ENCODE results near the gene E2F7.
A peak's percentile ranks its signal among the peaks of the same experiment; 100 is the strongest.
"Not testable (repeated sequence)": the region's sequence is repeated elsewhere in the genome, so short reads cannot be mapped to it uniquely, and the experiment has no call there.

The E2F7 gene, protein sequence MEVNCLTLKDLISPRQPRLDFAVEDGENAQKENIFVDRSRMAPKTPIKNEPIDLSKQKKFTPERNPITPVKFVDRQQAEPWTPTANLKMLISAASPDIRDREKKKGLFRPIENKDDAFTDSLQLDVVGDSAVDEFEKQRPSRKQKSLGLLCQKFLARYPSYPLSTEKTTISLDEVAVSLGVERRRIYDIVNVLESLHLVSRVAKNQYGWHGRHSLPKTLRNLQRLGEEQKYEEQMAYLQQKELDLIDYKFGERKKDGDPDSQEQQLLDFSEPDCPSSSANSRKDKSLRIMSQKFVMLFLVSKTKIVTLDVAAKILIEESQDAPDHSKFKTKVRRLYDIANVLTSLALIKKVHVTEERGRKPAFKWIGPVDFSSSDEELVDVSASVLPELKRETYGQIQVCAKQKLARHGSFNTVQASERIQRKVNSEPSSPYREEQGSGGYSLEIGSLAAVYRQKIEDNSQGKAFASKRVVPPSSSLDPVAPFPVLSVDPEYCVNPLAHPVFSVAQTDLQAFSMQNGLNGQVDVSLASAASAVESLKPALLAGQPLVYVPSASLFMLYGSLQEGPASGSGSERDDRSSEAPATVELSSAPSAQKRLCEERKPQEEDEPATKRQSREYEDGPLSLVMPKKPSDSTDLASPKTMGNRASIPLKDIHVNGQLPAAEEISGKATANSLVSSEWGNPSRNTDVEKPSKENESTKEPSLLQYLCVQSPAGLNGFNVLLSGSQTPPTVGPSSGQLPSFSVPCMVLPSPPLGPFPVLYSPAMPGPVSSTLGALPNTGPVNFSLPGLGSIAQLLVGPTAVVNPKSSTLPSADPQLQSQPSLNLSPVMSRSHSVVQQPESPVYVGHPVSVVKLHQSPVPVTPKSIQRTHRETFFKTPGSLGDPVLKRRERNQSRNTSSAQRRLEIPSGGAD

DNA sequence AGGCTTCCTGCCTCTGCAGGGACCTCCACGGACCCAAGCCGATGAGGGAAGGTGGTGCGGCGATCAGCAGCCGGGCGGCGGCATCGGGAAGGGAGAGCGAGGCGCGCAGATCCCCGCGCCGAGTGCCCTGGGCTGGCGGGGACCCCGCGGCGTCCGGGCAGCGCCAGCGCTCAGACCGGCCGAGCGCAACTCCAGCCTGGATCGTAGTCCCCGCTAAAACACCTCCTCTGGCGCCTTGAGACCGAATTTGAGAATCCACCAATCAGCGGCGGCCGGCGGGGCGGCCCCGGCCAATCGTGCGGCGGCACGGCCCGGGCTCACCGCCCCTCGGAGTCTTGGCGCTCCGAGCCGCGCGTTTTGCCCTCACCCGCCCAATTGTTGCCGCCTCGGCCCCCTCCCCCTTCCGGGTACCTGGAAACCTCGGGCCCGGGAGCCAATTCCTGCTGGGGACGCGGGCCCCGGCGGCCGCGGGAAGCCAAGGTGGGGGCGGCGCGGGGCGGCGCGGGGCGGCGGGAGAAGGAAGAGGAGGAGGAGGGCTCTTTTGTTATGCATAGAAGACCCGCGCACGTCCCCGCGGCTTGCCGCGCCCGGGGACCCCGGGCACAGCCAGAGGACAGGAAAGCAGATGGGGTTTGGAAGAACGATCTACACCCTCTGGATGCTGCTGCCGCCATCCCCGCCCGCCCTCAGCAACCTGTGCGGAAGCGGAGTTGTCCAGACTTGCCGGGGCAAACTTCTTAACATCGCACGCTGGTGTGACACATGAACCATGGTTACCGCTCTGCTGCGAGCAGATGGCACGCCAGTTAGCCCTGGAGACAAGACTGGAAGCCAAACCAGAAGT lies at the start of gene E2F7:
Gene E2F7 (minus strand): TSS at position 209 of the 844 bp plus-strand sequence. CDS start 934 bp downstream, outside the sequence.
- peak; percentile 79 for DNase-seq (ENCODE audit: low read depth, low spot score)

DNA sequence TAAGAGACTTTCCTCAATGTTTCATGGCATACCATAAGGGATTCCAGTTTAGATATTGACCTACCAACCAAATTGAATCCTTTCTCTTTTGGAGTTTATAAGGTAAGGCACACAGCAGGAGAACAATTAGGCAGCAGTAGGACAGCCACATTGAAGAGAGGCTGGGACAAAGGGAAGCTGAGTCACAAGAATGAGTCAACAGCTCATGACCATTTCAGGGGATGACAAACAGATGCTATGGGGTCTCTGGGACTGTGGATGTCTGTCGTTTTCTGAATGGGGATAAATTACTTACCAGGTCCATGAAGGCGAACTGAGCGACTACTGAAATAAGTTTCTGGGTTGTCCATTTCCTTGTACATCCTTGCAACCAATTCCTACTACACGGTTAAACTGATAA lies 48.6 kb upstream of the E2F7 start:
- DNase-seq (ENCODE audit: low read depth, low spot score) = no peak

DNA sequence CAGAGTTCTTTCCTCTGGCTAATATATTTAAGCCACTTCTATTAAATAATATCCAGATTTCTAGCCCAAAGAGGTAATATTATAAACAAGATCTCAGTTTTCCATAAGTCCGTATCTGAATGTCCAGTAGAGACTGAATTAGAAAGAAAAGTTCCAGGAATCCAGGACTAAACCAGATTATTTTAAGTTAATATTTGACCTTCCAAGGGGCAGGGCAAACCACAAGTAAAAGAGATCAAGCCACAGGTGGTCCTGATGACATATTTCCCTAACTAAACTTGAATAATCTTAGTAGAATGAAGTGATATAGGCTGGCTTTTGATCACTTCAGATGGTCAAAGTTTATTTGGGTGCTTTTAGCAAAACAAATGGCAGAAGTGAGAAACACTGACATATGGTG lies 43.3 kb upstream of the E2F7 start:
- no peak for DNase-seq (ENCODE audit: low read depth, low spot score)

DNA sequence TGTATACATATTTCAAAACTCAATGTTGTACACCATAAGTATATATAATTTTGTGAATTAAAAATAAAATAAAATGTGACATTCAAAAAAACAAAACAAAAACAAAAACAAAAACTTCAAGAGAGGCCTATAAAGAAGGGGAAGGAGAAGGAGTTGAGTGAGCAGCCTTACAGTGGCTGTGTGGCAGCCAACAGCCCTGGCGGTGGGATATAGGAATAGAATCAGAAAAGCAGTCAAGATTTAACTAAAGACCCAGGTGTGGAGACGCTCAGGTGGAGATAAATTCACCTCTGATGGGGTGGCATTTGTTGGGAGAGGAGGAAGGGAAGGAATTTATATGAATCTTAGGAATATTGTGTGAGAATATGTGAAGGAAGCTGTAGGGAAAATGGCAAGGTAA lies 41.8 kb upstream of the E2F7 start:
- no peak for DNase-seq (ENCODE audit: low read depth, low spot score)

DNA sequence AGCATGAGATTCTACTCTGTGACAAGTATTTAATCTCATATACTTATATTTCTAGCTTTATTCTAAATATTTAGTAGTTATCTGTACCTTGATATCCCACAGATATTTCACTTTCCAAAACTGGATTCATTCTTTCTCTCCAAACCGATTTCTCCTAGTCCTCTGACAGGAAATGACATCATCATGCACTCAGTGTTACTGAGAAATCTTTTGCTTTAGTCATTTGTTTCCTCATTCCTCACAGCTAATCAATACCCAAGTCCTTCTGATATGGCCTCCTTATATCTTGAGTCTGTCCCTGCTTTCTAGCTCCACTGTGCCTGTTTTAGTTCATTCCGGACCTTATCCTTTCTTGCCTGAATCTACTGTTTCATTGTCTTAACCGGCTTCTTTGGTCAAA lies 39.4 kb upstream of the E2F7 start:
- no peak for DNase-seq (ENCODE audit: low read depth, low spot score)

DNA sequence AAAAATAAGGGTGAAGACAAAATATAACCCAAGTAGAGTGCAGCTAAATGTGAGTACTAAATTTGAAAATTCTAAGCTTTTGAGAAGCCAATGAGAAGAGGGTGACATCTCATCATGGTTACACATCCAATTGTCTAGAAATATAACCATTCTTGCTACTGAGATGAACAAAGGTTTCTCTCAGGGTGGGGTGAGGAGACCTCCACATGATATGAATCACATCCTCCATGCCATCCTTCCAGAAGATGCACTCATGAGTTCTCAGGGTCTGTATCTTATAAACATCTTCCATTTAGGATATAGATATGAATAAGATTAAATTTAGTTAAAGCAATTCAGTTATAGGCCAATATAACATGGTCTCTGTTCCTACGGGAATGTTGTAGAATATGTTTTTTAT lies 38.9 kb upstream of the E2F7 start:
- no peak for DNase-seq (ENCODE audit: low read depth, low spot score)

DNA sequence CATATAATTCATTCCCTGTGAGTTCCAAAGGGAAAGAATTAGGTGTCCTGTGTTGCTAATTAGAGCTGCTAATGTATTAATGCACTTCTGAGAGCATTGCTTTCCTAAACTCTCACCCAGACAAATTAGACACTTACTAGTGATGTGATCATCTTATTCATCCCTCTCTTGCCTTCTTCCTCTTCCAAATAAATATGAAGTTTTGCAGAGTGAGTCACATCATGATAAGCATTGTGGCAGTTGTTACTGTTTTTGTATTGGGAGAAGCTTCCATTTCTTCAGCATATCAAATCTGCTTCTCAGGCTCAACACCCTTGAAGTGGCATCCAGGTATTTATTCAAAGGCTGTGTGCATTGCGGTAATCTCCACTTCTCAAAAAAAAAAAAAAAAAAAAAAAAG lies 37.3 kb upstream of the E2F7 start:
- DNase-seq (ENCODE audit: low read depth, low spot score) = no peak

DNA sequence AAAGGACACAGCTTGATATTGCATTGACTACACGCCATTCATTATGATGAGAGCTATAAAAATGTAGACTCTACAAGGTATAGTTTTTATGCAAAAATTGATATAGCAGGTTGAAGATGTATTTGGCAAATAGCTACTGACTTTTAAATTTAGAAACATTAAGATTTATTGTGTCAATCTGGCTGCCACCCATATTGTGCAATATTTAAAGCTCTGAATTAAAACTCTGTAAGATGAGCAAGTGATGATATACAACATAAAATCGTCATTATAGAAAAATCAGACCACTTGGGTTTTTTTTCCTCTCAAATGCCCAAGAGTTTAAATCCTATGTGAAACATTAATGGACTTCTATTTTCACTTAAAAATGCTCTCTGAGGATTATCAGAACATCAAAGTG lies 36.8 kb upstream of the E2F7 start:
- no peak for DNase-seq (ENCODE audit: low read depth, low spot score)

DNA sequence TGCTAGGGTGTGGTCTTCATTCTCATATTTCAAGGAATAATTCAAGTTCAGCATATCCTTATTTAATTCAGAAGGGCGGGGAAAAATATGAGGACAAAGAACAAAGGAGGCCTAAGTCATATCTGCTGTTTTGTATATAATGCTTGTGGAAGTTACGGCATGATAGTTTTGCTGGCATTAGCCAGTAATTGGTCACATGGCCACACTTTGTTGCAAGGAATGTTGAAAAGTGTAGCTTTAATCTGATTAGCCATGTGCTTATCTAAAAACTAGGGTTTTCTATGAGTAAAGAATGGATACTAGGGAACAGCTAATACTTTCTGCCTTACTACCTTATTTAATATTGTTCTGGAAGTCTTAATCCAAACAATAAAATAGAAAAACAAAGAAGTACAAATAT lies 34.4 kb upstream of the E2F7 start:
- DNase-seq (ENCODE audit: low read depth, low spot score) = no peak

DNA sequence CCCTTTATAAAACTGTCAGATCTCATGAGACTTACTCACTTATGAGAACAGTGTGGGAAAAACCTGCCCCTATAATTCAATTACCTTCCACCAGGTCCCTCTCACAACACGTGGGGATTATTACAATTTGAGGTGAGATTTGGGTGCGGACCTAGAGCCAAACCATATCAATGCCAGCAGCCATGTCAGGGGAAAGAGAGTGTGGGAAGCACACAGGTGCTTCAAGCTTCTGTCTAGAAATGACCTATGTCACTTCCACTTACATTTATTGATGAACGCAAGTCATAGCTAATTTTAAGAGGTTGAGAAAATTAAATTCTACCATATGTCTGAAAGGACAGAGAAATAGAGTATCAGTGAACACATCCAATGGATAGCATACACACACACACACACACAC lies 32.5 kb upstream of the E2F7 start:
- DNase-seq (ENCODE audit: low read depth, low spot score) = no peak

DNA sequence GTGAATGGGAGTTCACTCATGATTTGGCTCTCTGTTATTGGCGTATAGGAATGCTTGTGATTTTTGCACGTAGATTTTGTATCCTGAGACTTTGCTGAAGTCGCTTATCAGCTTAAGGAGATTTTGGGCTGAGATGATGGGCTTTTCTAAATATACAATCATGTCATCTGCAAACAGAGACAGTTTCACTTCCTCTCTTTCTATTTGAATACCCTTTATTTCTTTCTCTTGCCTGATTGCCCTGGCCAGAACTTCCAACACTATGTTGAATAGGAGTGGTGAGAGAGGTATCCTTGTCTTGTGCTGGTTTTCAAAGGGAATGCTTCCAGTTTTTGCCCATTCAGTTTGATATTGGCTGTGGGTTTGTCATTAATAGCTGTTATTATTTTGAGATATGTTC lies 26.9 kb upstream of the E2F7 start:
- DNase-seq (ENCODE audit: low read depth, low spot score) = not testable (repeated sequence)

DNA sequence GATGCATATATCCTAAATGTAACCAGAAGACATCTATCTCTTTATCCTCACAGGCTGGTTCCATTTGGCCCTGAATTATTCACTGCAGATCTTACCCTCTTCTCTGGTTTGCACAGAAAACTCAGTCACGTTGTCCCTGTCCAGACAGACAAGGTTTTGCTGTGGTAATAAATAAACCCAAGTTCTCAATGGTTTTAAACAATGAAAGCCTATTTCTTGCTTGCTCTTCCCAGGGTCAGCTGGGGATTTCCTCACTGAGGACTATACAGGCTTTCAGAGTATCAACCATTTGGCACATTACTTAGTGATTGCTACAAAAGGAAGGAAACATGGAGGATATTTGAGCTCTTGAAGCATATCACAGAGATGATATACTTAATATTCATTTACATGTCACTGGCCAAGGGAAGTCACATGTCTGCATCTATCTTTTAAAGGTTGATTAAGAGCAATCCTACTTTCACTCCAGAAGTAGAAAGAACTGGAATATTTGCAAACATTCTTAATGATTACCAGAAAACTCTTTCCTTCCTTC lies 24.4 kb upstream of the E2F7 start:
- no peak for DNase-seq (ENCODE audit: low read depth, low spot score)

DNA sequence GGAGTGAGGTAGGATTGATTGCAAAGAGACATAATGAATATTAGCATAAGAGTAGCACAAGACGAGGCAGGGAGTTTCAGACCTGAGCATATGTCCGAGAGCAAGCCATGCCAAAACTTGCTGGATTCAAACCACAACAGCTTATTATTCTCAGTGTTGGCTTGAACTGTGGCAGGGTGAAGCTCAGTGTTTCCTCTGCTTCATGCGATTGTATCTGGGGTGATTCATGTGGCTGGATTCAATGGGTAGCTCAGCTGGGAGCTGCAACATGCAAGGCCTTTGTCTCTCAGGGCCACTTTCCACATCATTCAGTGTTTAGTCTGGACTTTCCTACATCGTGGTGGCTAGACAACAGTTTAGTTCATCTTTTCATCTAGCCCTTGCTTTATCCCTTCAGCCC lies 22.1 kb upstream of the E2F7 start:
- no peak for DNase-seq (ENCODE audit: low read depth, low spot score)

DNA sequence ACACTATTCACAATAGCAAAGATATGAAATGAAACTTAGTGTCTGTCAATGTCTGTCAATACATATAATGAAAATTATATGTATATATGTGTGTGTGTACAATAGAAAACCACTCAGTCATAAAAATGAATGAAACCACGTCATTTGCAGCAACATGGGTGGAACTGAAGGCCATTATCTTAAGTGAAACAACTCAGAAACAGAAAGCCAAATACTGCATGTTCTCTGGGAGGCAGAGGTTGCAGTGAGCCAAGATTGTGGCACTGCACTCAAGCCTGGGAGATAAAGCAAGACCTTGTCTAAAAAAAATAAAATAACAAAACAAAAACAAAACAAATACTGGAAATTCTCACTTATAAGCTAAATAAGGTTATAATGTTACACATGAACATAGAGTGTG lies 16.7 kb upstream of the E2F7 start:
- DNase-seq (ENCODE audit: low read depth, low spot score) = no peak

DNA sequence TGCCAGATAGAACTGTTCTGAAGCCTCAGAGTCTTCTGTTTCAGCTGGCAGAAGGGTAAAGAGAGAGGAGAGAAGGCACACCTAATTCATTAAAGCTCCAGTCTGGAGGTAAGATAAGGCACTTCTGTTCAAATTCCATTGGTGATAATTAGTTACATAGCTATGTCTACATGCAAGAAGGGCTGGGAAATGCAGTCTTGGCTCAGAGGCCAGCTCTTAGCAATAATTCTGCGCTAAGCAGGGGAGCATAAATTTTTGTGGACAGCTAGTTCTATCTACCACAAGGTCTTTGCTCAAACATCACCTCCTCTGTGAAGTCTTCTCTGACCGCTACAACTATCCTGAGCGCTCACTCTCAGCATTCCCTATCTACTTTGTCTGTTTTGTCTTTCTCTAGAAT lies 14.3 kb upstream of the E2F7 start:
- DNase-seq (ENCODE audit: low read depth, low spot score) = no peak

DNA sequence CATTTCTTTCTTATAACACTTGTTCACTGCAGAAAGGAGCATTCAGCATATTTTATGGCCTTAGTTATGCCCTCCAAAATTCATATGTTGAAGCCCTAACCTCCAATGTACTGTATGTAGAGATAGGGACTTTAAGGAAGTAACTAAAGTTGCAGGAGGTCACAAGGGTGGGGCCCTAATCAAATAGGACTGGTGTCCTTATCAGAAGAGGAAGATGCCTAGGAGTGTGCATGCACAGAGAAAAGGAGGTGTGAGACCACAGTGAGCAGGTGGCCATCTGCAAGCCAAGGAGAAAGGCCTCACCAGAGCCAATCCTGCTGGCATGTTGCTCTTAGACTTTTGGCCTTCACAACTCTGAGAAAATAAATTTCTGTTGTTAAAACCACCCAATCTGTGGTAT lies 12.9 kb upstream of the E2F7 start:
- DNase-seq (ENCODE audit: low read depth, low spot score) = no peak

DNA sequence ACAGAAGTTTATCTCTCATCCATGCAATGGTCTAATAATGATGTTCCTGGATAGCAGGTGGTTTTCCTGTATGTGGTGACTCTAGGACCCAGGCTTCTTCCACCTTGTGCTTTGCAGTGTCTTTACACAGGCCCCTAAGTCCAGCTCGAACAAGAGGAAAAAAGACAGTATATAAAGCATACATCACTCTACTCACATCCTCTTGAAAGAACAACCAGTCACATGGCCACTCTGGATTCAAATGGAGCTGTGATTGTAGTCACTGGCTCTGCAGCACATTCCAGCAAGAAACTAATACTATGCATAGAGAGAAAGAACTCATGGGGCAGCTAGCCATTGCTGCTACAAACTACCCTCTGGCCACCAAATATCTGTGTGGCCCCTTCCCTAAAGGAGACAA lies 11.5 kb upstream of the E2F7 start:
- no peak for DNase-seq (ENCODE audit: low read depth, low spot score)

DNA sequence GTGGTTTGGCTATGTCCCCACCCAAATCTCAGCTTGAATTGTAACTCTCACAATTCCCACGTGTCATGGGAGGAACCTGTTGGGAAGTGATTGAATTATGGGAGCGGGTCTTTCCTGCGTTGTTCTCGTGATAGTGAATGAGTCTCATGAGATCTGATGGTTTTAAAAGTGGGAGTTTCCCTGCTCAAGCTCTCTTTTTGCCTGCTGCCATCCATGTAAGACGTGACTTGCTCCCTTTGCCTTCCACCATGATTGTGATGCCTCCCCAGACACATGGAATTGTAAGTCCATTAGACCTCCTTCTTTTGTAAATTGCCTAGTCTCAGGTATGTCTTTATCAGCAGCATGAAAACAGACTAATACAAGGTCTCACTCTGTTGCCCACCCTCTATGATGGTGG lies 8.5 kb upstream of the E2F7 start:
- not testable (repeated sequence) for DNase-seq (ENCODE audit: low read depth, low spot score)

DNA sequence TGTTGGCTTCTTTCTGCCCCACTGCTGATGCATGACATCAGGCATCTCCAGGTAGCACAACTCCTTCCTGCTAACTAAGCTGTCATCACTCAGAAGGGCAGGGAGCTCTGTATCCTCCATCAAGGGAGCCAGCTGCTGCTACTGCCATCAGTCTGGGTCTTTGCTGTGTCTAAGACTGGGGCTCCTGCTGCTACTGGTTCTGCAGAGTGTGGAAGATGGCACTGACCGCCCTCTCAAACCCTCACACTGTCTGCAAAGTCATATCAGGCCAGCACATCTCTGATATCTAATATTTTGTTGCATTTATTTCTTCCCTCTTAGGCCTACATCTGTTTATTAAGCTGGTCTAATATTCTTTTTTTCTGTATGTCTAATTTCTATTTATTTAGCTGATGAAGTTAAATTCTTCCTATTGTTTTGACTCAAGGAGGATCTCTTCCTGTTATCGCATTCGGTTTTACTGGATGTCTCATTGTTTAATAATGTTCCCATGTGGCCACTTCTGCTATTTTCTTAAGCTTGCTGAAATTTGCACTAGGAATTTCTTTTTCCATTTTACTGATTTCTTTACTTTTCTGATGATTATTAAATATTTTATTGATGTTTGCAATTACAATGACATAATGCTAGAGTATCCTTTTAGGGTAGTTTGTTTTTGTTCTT lies 7.6 kb upstream of the E2F7 start:
- DNase-seq (ENCODE audit: low read depth, low spot score) = no peak

DNA sequence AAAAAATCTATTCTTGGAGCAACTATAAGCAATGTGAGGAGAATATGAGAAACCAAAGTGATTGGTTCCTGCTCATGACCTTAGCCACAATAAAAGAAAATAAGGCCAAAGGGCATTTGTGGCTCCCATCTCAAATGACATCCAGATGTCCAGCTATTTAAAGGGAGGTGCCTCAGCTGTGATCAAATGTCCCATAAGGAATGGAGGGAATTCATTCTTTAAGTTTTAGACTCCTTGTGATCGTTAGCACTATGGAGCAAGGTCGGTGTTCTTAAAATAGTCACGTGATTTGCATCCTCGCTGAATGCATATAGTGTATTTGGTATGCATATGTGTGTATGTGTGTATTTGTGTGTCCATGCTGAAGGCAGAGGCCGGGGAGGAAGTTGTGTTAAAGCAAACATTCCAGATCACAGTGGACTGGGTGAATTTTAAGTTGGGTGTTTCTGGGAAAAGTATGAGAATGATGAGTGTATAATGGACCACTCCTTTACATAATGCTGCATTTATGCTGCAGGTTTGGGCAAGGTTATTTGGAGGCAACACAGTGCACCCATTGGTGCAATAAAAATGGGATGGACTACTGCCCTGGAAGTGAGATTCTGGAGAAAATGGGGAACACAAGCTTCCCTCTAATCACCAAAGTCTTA lies 5.6 kb upstream of the E2F7 start:
- DNase-seq (ENCODE audit: low read depth, low spot score) = no peak

DNA sequence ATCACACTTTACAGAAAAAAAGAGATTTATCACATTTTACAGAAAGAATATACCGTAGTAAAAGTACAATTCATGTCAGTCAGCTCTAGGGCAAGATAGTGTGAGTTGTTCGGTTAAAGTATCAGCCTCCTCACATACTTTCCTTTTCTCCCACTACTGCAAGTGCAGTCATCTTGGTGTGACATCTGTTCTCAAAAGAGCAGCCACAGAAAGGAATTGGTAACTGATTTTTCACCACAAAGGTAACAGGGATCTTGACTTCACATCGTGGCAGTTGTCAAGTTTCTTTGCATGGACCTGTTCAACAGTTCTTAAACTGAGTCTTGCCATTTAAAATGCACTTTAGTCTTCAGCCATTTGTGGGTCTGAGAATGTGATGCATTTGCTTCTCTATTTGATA lies 5.0 kb upstream of the E2F7 start:
- no peak for DNase-seq (ENCODE audit: low read depth, low spot score)

Data from smooth muscle cell of the brain vasculature (primary cell).